Measurements from ENCODE around the gene VPS45.

Gene VPS45

GRCh38 chr1:150068109-150068435, 496 bp downstream of the VPS45 start:
- WGBS (ENCODE audit: insufficient coverage) = no CpG with 5 or more reads among the region's 2 CpGs
- H3K36me3 ChIP-seq (ENCODE audit: control insufficient read depth in 4 of 4, insufficient read depth in 4 of 4, low read length in 3 of 4) = no peaks in the 10 kb centered on the region
- H3K27ac ChIP-seq (ENCODE audit: insufficient read depth in 1 of 2, low read depth in 1 of 2, low read length in 2 of 2, poor library complexity in 1 of 2, severe bottlenecking in 2 of 2) = peak overlapping the region; percentile 59 to 87
- H3K27me3 ChIP-seq (replicated peaks in 2 of 5; ENCODE audit: control insufficient read depth in 4 of 5, insufficient read depth in 5 of 5, low read length in 4 of 5) = no peaks in the 10 kb centered on the region
- no peaks in the 10 kb centered on the region for H3K9me3 ChIP-seq (ENCODE audit: control extremely low read depth in 1 of 5, control insufficient read depth in 4 of 5, insufficient read depth in 2 of 5, low read depth in 1 of 5, low read length in 4 of 5)
- DNase-seq = no peak
- ChIA-PET POLR2A (interaction anchor here (0.9 to 1.0 kb wide), 2 partner anchors 93 to 182 kb away, joined by 3 to 4 read pairs; a partner anchor contains a TSS), CTCF (interaction anchor here (0.6 to 3.7 kb wide), 11 partner anchors 9 to 119 kb away, joined by 3 to 14 read pairs (median 4); no protein-coding TSS in a partner anchor)
- H3K4me1 ChIP-seq (ENCODE audit: control extremely low read depth in 1 of 4, control insufficient read depth in 4 of 4, insufficient read depth in 4 of 4, low read length in 3 of 4) = peaks cover 7 to 40% (median 21%) of the 10 kb centered on the region in 4 experiments
- H3K4me3 ChIP-seq (ENCODE audit: control insufficient read depth in 1 of 7, extremely low read depth in 1 of 7, insufficient read depth in 4 of 7, low read depth in 2 of 7, low read length in 6 of 7) = peak overlapping the region in 6 of 7 experiments; percentile 75 to 94 (median 82)

DNA sequence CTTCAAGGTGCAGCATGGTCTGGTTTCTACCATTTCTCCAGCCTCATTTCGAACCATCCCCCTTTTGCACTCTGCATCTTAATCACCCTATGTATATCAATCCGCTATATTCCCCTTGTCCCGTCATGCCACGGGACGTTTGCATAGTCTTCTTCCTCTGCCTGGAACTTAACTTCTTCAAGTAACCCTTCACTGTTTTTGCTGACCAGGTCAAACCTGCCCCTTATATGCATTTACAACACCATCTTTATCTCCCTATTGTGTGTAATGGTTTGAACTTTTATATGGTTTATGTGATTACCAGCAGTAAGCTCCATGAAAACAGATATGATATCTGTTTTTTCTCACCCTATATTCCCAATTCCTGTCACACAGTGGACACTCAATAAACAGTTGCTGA, 2.3 kb downstream of the VPS45 start:
- Histone ChIP-seq H3K27me3 (replicated peaks in 2 of 5; ENCODE audit: control insufficient read depth in 4 of 5, insufficient read depth in 5 of 5, low read length in 4 of 5) (no peaks in the 10 kb centered on the region), H3K4me1 (ENCODE audit: control extremely low read depth in 1 of 4, control insufficient read depth in 4 of 4, insufficient read depth in 4 of 4, low read length in 3 of 4) (peaks cover 7 to 40% (median 21%) of the 10 kb centered on the region in 4 experiments), H3K27ac (ENCODE audit: insufficient read depth in 1 of 2, low read depth in 1 of 2, low read length in 2 of 2, poor library complexity in 1 of 2, severe bottlenecking in 2 of 2) (no peak overlapping the region), H3K9me3 (ENCODE audit: control extremely low read depth in 1 of 5, control insufficient read depth in 4 of 5, insufficient read depth in 2 of 5, low read depth in 1 of 5, low read length in 4 of 5) (no peaks in the 10 kb centered on the region), H3K4me3 (ENCODE audit: control insufficient read depth in 1 of 7, extremely low read depth in 1 of 7, insufficient read depth in 4 of 7, low read depth in 2 of 7, low read length in 6 of 7) (no peak overlapping the region), H3K36me3 (ENCODE audit: control insufficient read depth in 4 of 4, insufficient read depth in 4 of 4, low read length in 3 of 4) (peaks cover 0 to 3% (median under 1%) of the 10 kb centered on the region in 4 experiments)
- DNase-seq = no peak
- CTCF ChIA-PET = interaction anchor here (0.7 to 2.9 kb wide), 5 partner anchors 92 to 117 kb away, joined by 3 to 13 read pairs (median 10); no protein-coding TSS in a partner anchor
- POLR2A ChIA-PET = interaction anchor here (0.6 kb wide), 1 partner anchor 91 kb away, joined by 3 read pairs; no protein-coding TSS in a partner anchor
- 96% methylated on average over 5 of the region's 5 CpGs for WGBS (ENCODE audit: insufficient coverage)

- no CpG with 5 or more reads among the region's 3 CpGs for WGBS (ENCODE audit: insufficient coverage)
- Histone ChIP-seq H3K4me3 (ENCODE audit: control insufficient read depth in 1 of 7, extremely low read depth in 1 of 7, insufficient read depth in 4 of 7, low read depth in 2 of 7, low read length in 6 of 7) (no peak overlapping the region), H3K27ac (ENCODE audit: insufficient read depth in 1 of 2, low read depth in 1 of 2, low read length in 2 of 2, poor library complexity in 1 of 2, severe bottlenecking in 2 of 2) (no peak overlapping the region), H3K9me3 (ENCODE audit: control extremely low read depth in 1 of 5, control insufficient read depth in 4 of 5, insufficient read depth in 2 of 5, low read depth in 1 of 5, low read length in 4 of 5) (no peaks in the 10 kb centered on the region), H3K27me3 (replicated peaks in 2 of 5; ENCODE audit: control insufficient read depth in 4 of 5, insufficient read depth in 5 of 5, low read length in 4 of 5) (no peaks in the 10 kb centered on the region), H3K36me3 (ENCODE audit: control insufficient read depth in 4 of 4, insufficient read depth in 4 of 4, low read length in 3 of 4) (peaks cover 0 to 11% (median 6%) of the 10 kb centered on the region in 4 experiments), H3K4me1 (ENCODE audit: control extremely low read depth in 1 of 4, control insufficient read depth in 4 of 4, insufficient read depth in 4 of 4, low read length in 3 of 4) (peaks cover 6 to 11% (median 9%) of the 10 kb centered on the region in 4 experiments)
- peak; percentile 42 to 67 (median 55) for DNase-seq
- ChIA-PET CTCF (interaction anchor here (0.6 to 4.1 kb wide), 27 partner anchors 8 to 137 kb away, joined by 3 to 174 read pairs (median 4); partner anchors contain the start of gene PLEKHO1), POLR2A (interaction anchor here (0.6 to 1.6 kb wide), 3 partner anchors 78 to 114 kb away, joined by 3 read pairs; no protein-coding TSS in a partner anchor)
These were observed 5.4 kb downstream of the VPS45 start for GRCh38 chr1:150072959-150073358.

DNA sequence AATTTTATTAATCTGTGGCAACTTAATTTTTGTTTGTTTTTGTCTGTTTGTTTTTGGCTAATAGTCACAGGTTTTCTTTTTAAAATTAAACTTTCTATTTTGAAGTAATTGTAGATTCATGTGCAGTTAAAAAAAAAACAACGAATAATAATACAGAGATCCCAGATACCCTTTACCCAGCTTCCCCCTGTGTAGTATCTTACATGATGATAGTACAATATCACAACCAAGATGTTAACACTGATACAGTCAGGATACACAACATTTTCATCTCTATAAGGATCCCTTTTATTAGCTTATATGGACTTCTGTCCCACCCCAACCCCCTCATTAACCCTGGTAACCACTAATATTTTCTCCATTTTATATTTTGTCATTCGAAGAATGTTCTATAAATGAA, 5.9 kb downstream of the VPS45 start:
- CTCF ChIA-PET = interaction anchor here (0.6 to 4.1 kb wide), 28 partner anchors 9 to 137 kb away, joined by 3 to 174 read pairs (median 4); partner anchors contain the start of gene PLEKHO1
- DNase-seq = no peak
- Histone ChIP-seq H3K4me3 (ENCODE audit: control insufficient read depth in 1 of 7, extremely low read depth in 1 of 7, insufficient read depth in 4 of 7, low read depth in 2 of 7, low read length in 6 of 7) (no peak overlapping the region), H3K36me3 (ENCODE audit: control insufficient read depth in 4 of 4, insufficient read depth in 4 of 4, low read length in 3 of 4) (peaks cover 0 to 13% (median 7%) of the 10 kb centered on the region in 4 experiments), H3K9me3 (ENCODE audit: control extremely low read depth in 1 of 5, control insufficient read depth in 4 of 5, insufficient read depth in 2 of 5, low read depth in 1 of 5, low read length in 4 of 5) (no peaks in the 10 kb centered on the region), H3K4me1 (ENCODE audit: control extremely low read depth in 1 of 4, control insufficient read depth in 4 of 4, insufficient read depth in 4 of 4, low read length in 3 of 4) (peaks cover 2 to 6% (median 4%) of the 10 kb centered on the region in 4 experiments), H3K27me3 (replicated peaks in 2 of 5; ENCODE audit: control insufficient read depth in 4 of 5, insufficient read depth in 5 of 5, low read length in 4 of 5) (no peaks in the 10 kb centered on the region), H3K27ac (ENCODE audit: insufficient read depth in 1 of 2, low read depth in 1 of 2, low read length in 2 of 2, poor library complexity in 1 of 2, severe bottlenecking in 2 of 2) (no peak overlapping the region)
- POLR2A ChIA-PET = interaction anchor here (1.2 to 1.6 kb wide), 2 partner anchors 89 to 114 kb away, joined by 3 to 4 read pairs; no protein-coding TSS in a partner anchor
- no CpG with 5 or more reads among the region's 2 CpGs for WGBS (ENCODE audit: insufficient coverage)

DNA sequence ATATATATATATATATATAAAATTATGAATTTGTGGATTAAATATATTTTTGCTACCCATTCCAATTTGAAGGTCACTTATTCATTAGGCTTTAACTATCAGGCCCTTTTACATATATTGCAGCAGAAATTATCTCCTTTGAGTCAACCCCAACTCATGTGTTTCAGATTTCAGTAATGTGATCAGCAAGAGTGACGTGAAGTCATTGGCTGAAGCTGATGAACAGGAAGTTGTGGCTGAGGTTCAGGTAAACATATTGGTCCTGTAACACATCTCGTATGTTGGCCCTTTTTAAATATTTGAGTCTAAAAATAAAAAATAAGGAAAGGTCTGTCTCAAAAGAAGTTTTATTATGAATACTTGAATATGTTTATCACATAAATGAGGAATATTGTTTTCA, 8.5 kb downstream of the VPS45 start:
- H3K27me3 ChIP-seq (replicated peaks in 2 of 5; ENCODE audit: control insufficient read depth in 4 of 5, insufficient read depth in 5 of 5, low read length in 4 of 5) = no peaks in the 10 kb centered on the region
- H3K4me1 ChIP-seq (ENCODE audit: control extremely low read depth in 1 of 4, control insufficient read depth in 4 of 4, insufficient read depth in 4 of 4, low read length in 3 of 4) = no peaks in the 10 kb centered on the region
- no peak for DNase-seq
- no peaks in the 10 kb centered on the region for H3K9me3 ChIP-seq (ENCODE audit: control extremely low read depth in 1 of 5, control insufficient read depth in 4 of 5, insufficient read depth in 2 of 5, low read depth in 1 of 5, low read length in 4 of 5)
- POLR2A ChIA-PET = no interaction called here
- no CpG with 5 or more reads among the region's 2 CpGs for WGBS (ENCODE audit: insufficient coverage)
- no peak overlapping the region for H3K27ac ChIP-seq (ENCODE audit: insufficient read depth in 1 of 2, low read depth in 1 of 2, low read length in 2 of 2, poor library complexity in 1 of 2, severe bottlenecking in 2 of 2)
- H3K36me3 ChIP-seq (ENCODE audit: control insufficient read depth in 4 of 4, insufficient read depth in 4 of 4, low read length in 3 of 4) = peaks cover 0 to 18% (median 10%) of the 10 kb centered on the region in 4 experiments
- CTCF ChIA-PET = interaction anchor here (0.6 to 1.7 kb wide), 4 partner anchors 12 to 179 kb away, joined by 3 to 4 read pairs (median 4); no protein-coding TSS in a partner anchor
- no peak overlapping the region for H3K4me3 ChIP-seq (ENCODE audit: control insufficient read depth in 1 of 7, extremely low read depth in 1 of 7, insufficient read depth in 4 of 7, low read depth in 2 of 7, low read length in 6 of 7)

DNA sequence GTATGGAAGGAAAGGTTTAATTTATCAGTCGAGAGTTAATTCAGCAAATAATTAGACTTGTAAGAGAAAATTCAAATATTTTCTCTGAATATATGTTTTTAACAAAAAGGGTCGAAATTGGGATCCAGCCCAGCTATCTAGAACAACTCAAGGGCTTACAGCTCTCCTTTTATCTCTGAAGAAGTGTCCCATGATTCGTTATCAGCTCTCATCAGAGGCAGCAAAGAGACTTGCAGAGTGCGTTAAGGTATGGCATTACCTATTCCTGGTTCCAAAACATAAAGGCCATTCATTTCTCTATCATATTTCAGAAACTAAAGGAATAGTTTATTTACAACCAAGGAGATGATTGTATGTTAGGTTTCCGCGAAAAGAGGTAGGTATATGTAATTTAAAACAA, 9.4 kb downstream of the VPS45 start:
- Histone ChIP-seq H3K4me1 (ENCODE audit: control extremely low read depth in 1 of 4, control insufficient read depth in 4 of 4, insufficient read depth in 4 of 4, low read length in 3 of 4) (no peaks in the 10 kb centered on the region), H3K27me3 (replicated peaks in 2 of 5; ENCODE audit: control insufficient read depth in 4 of 5, insufficient read depth in 5 of 5, low read length in 4 of 5) (no peaks in the 10 kb centered on the region), H3K9me3 (ENCODE audit: control extremely low read depth in 1 of 5, control insufficient read depth in 4 of 5, insufficient read depth in 2 of 5, low read depth in 1 of 5, low read length in 4 of 5) (no peaks in the 10 kb centered on the region), H3K36me3 (ENCODE audit: control insufficient read depth in 4 of 4, insufficient read depth in 4 of 4, low read length in 3 of 4) (peaks cover 0 to 22% (median 13%) of the 10 kb centered on the region in 4 experiments), H3K4me3 (ENCODE audit: control insufficient read depth in 1 of 7, extremely low read depth in 1 of 7, insufficient read depth in 4 of 7, low read depth in 2 of 7, low read length in 6 of 7) (no peak overlapping the region), H3K27ac (ENCODE audit: insufficient read depth in 1 of 2, low read depth in 1 of 2, low read length in 2 of 2, poor library complexity in 1 of 2, severe bottlenecking in 2 of 2) (no peak overlapping the region)
- CTCF ChIA-PET = interaction anchor here (1.4 to 1.6 kb wide), 3 partner anchors 8 to 92 kb away, joined by 5 to 7 read pairs (median 6); no protein-coding TSS in a partner anchor
- no peak for DNase-seq
- whole genome bisulfite sequencing (ENCODE audit: insufficient coverage) = 100% methylated on average over 2 of the region's 6 CpGs
- POLR2A ChIA-PET = no interaction called here

DNA sequence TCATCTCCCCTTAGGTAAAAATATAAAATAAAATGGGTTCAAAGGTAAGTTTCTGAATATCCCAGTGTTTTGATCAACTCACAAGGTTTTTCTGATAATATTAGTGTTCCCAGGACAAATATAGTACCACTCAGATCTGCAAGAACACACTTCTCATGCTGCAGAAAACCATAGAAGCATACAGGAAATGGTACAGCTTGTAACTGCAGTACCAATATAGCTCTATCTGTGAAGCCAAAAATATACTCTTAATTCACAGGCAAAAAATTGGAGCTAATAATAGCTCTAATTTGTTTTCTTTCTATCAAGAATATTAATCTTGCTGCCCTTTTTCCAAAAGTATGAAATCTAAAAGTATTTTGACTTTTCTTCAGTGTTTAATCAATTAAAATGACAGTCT, 13.2 kb downstream of the VPS45 start:
- Histone ChIP-seq H3K27me3 (replicated peaks in 2 of 5; ENCODE audit: control insufficient read depth in 4 of 5, insufficient read depth in 5 of 5, low read length in 4 of 5) (no peaks in the 10 kb centered on the region), H3K9me3 (ENCODE audit: control extremely low read depth in 1 of 5, control insufficient read depth in 4 of 5, insufficient read depth in 2 of 5, low read depth in 1 of 5, low read length in 4 of 5) (no peaks in the 10 kb centered on the region), H3K4me1 (ENCODE audit: control extremely low read depth in 1 of 4, control insufficient read depth in 4 of 4, insufficient read depth in 4 of 4, low read length in 3 of 4) (no peaks in the 10 kb centered on the region), H3K27ac (ENCODE audit: insufficient read depth in 1 of 2, low read depth in 1 of 2, low read length in 2 of 2, poor library complexity in 1 of 2, severe bottlenecking in 2 of 2) (no peak overlapping the region), H3K4me3 (ENCODE audit: control insufficient read depth in 1 of 7, extremely low read depth in 1 of 7, insufficient read depth in 4 of 7, low read depth in 2 of 7, low read length in 6 of 7) (no peak overlapping the region), H3K36me3 (ENCODE audit: control insufficient read depth in 4 of 4, insufficient read depth in 4 of 4, low read length in 3 of 4) (peaks cover 3 to 37% (median 25%) of the 10 kb centered on the region in 4 experiments)
- ChIA-PET POLR2A (no interaction called here), CTCF (interaction anchor here (0.6 kb wide), 1 partner anchor 82 kb away, joined by 3 read pairs; no protein-coding TSS in a partner anchor)
- DNase-seq = no peak
